Germinal center (tissue), 1 donor: Measurements from ENCODE around the gene ETV5.
"Not testable (repeated sequence)": the region's sequence is repeated elsewhere in the genome, so short reads cannot be mapped to it uniquely, and the experiment has no call there.

ENCODE experiments used
- DNase-seq: peaks from one replicate; pipeline ENCODE4 v3.0.0; 2012; ENCODE audit warnings: mixed read lengths, low spot score

Gene ETV5

DNA sequence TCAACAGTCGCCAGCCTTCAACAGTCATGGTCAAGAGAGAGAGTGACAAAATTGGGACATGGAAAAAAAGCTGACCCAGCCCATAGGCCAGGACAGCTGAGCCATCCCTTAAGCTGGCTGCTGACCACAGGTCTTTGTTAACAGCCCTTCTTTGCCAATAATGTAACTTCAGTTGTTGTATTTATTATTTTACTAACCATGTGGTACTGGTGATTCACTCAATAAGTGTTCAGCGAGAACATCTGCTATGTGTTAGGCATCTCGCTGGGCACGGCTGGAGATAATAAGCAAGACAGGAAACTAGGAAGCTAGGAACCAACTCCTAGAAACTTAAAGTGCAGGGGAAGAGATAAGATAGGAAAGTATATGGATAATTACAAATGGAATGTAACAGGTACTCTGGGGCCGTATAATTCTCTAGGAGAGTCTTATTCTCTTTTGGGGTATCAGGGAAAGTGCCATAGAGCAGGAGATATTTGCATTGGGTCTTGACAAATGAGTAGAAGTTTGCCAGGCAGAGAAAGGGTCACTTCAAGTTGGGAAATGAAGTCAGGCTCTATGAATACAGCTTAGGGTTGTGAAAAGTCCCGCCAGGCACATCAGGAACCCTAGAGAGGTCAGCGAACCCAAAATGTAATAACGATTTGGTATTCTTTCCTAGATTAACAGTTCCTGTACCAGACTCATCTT, 87.1 kb downstream of the ETV5 start:
- DNase-seq = no peak

DNA sequence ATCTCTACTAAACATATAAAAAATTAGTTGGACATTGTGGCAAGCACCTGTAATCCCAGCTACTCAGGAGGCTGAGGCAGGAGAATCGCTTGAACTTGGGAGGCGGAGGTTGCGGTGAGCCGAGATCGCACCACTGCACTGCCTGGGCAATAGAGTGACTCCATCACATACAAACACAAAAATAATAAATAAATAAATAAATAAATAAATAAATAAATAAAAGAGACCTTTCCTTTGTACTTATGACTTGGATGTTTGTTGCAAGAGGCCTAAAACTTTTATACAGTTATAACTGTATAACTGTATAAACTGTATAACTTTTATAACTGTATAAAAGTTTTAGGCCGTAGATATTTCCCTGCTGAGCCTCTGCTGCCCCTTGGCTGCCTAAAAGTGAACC, 87.6 kb downstream of the ETV5 start:
- DNase-seq = not testable (repeated sequence)

DNA sequence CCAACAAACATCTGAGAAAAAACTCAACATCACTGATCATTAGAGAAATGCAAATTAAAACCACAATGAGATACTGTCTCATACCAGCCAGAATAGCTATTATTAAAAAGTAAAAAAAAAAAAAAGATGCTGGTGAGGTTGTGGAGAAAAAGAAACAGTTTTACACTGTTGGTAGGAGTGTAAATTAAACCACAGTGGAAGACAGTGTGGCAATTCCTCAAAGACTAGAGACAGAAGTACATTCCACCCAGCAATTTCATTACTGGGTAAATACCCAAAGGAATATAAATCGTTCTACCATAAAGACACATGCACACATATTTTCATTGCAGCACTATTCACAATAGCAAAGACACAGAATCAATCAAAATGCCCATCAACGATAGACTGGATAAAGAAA, 89.6 kb downstream of the ETV5 start:
- DNase-seq = not testable (repeated sequence)

DNA sequence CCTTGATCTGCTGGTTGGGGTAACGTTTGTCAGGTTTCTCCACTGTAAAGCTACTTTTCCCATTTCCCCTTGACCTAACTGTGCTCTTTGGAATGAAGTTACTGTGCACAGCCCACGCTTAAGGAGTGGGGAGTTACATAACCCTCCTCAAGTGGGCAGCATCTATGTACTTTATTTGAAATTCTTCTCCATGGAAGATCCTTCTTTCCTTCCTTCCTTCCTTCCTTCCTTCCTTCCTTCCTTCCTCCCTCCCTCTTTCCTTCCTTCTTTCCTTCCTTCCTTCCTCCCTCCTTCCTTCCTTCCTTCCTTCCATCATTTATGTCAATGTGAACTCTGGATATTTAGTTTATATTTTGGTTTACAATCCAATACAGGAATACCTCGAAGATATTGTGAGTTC, 94.0 kb downstream of the ETV5 start:
- DNase-seq = no peak

DNA sequence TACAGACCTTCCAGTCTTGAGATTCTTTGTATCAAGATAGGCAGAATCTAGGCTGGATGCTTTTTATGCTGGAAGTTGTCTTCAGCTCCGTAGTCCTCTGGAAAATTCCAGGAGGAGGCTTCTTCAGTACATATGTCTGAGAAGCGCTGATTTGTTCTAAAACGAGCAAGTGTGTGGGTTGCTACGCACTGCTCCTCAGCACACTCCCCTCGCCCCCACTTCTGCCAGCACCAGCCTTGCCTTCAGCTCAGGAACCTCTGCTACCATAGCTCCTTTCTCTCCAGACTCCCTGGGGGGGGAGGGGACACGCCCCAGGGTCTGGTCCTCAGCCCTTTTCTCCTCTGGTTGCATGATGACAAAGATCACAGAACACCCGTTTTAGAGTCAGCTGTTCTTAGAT, 95.6 kb downstream of the ETV5 start:
- DNase-seq = no peak

DNA sequence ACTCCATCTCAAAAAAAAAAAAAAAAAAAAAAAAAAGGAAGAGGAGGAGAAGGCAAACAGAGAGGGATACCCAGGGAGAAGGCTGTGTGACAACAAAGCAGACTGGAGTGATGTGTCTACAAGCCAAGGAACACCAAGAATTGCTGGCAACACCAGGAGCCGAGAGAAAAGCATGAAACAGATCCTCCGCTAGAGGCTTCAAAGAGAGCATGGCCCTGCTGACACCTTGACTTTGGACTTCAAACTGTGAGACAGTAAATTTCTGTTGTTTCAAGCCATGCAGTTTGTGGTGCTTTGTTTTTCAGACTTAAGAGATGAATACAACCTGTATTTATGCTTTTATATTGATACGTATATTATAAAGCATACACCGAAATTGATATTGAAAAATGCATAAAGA, 96.8 kb downstream of the ETV5 start:
- DNase-seq = no peak

DNA sequence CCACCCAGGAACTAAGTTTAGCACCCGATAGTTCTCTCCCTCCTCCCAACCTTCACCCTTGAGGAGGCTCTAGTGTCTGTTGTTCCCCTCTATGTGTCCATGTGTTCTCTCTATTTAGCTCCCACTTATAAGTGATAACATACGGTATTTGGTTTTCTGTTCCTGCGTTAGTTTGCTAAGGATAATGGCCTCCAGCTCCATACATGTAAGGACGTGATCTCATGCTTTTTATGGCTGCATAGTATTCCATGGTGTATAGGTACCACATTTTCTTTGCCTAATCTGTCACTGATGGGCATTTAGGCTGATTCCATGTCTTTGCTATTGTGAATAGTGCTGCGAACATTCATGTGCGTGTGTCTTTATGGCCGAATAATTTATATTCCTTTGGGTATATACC, 104.2 kb downstream of the ETV5 start:
- DNase-seq = no peak

DNA sequence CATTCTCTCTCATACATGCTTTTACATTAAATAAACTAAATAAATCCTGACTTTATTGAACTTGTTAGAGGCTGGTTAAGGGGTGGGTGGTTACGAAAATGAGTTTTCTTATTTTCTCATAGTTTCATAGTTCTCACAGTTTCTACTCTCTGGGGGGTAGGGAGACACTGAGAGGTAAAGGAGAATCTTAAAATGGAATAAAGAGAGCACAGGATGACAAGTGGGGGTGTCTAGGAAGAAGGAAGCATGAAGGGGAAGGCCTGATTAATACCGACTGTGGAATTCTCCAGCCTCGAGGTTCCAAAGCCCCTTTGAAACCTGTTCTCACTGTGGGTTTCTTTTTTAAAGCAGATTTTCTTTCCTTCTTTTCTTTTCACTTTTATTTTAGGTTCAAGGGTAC, 104.7 kb downstream of the ETV5 start:
- DNase-seq = no peak

DNA sequence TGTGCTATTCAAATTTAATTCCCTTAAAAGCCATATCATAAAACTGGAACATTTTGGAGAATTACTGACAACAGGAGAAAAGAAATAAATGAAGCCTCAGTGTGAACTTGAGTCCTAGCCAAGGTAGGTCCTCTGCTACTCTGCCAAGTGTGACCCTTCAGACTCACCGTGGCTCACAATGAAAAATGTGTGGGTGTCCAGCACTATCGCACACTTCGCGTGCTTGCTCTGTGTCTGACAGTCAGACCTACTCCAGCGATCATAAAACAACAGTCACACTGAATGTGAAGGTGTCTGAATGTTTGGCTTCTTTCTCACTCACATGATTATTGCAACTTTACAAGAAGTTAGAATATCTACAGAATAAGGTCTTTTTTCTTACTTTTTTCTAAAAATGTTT, 105.3 kb downstream of the ETV5 start:
- no peak for DNase-seq

DNA sequence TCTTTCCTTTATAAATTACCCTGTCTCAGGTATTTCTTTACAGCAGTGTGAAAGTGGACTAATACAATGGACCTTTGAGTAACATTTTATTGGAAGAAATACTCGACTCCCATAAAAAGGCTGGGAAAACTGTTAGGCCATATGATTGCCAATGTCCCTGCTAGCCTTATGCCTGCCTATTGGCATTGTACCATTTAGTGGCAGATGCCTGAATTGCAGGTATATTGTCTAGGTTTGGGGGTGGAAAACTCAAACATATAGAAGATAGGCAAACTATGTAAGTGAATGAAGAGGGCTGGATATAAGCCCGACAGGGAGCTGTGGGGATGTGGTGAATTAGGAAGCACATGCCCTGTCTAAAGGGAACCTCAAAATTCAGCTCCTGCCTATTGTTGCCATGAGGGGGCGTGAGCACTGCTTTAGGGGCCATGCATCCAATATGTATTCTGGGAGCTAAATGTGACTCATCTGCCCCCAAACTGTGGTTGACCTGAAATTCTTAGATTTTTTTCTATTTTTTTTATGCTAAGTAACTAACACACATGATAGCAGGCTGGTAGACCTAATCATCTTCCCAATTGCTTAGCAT, 105.9 kb downstream of the ETV5 start:
- DNase-seq = no peak

DNA sequence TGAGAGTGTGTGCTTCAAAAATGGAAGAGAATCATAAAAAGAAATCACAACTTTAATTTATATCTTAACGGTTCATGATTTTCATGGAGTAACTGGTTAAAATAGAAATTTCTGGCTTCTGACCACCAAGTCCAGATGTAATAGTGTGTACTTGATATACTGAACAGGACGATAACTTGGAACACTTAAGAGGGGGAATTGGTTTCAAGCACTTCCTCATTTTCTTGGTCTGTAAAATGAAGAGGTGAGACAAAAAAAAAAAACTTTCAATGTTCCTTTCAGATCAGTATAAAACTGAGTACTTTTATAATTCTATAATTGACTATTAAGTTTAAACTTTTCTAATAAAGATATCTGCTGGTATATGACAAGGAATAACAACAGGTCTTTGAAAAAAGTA, 107.0 kb downstream of the ETV5 start:
- DNase-seq = no peak

DNA sequence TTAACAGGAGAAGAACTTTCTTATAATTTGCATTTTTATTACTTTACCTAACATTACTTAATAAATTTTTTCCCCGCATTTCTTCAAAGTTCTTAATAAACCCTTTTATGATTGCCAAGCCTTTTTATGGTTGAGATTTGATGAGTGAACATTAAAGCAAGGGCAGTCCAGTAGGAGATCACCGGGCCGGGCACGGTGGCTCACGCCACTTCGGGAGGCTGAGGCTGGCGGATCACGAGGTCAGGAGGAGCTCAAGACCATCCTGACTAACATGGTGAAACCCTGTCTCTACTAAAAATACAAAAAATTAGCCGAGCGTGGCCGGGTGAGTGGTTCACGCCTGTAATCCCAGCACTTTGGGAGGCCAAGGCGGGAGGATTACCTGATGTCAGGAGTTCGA, 109.7 kb downstream of the ETV5 start:
- DNase-seq = no peak

DNA sequence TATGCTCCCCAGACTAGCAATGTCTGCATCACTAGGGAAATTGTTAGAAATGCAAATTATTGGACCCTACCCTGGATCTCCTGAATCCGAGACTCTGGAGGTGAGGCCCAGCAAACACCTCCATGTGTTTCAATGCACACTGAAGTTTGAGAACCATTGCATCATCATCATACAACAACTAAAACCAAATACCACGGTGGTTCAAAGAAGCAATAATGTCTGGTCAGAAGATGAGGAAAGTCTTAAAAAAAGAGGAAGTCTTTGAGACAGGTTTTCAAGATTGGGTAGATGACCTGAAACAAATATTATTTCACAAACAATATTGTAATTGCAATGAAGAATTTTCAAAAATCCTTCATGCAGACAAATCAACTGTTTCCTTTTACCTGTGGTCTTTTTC, 110.8 kb downstream of the ETV5 start:
- DNase-seq = no peak

DNA sequence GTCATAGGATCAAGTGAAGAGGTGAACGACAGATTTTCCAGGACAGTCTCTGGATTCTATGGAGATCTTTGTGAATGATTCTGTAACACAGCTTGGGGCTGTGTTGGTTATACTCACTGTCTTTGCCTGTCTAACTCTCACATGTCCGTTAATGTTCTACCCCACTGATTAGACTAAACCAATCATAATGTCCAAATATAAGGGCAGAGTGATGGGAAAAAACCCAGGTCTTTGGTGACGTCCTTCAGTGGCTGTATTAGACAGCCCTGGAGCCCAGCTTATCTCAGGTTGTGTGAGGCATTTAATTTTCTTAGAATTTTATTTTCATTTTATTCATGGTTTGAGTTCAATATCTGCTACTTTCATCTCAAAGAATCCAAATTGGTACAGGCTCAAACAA, 111.8 kb downstream of the ETV5 start:
- DNase-seq = no peak
